PC-3 (cell line): ENCODE results near the gene KAT2B. TPM values are rescaled to one million over a fixed set of nuclear protein-coding genes. Genes with fewer than 3 reads are reported as not detected.

ENCODE experiments used
- ATAC-seq: fragments of 200-7000 bp; cut with Tn5 transposase; 2 replicates; pipeline ENCODE4 v1.9.1; 2020; ENCODE audit warnings: mild to moderate bottlenecking, moderate library complexity
- BruUV-seq: library from RNA; stranded (reverse); fragments of 400-500 nt; replicated peaks from 2 replicates; lab custom pipeline; 2021; lab: Mats Ljungman, UMichigan
- CTCF ChIA-PET: fragments of 300-600 bp; sonication (Branson Sonifier 250); formaldehyde crosslinking; loops from one replicate; lab custom pipeline; 2022; ENCODE audit warnings: antibody characterized with exemption; lab: Charles Lee
- POLR2A ChIA-PET: fragments of 300-600 bp; sonication (Branson Sonifier 250); formaldehyde crosslinking; loops from one replicate; lab custom pipeline; 2022; ENCODE audit warnings: antibody characterized with exemption; ENCODE audit not compliant: unreplicated experiment; lab: Charles Lee
- DNase-seq: peaks from one replicate; pipeline ENCODE4 v3.0.0-alpha.2; 2015
- H2AFZ ChIP-seq: fragments of 300-600 bp; sonication (generic); 2 replicates; pipeline ENCODE4 v1.6.0; 2016; ENCODE audit warnings: antibody characterized with exemption, low read length
- H3F3A ChIP-seq: fragments of 300-600 bp; sonication (generic); one replicate; pipeline ENCODE4 v1.6.0; 2017; ENCODE audit warnings: antibody characterized with exemption, low read length, control low read depth, mild to moderate bottlenecking; ENCODE audit not compliant: unreplicated experiment
- H3K27ac ChIP-seq: fragments of 300-600 bp; sonication (generic); 2 replicates; pipeline ENCODE4 v1.5.1; 2016; ENCODE audit warnings: mild to moderate bottlenecking, low read length
- H3K27me3 ChIP-seq: fragments of 300-600 bp; sonication (generic); 2 replicates; pipeline ENCODE4 v1.6.1; 2016; ENCODE audit warnings: low read length, mixed read lengths
- H3K36me3 ChIP-seq: fragments of 300-600 bp; sonication (generic); 2 replicates; pipeline ENCODE4 v1.6.1; 2016; ENCODE audit warnings: low read depth, mixed run types, low read length, mixed read lengths
- H3K4me1 ChIP-seq: fragments of 300-600 bp; sonication (generic); 2 replicates; pipeline ENCODE4 v1.5.1; 2016; ENCODE audit warnings: low read length; ENCODE audit not compliant: insufficient read depth
- H3K4me2 ChIP-seq: fragments of 300-600 bp; sonication (generic); 2 replicates; pipeline ENCODE4 v1.6.0; 2016; ENCODE audit warnings: low read length
- H3K4me3 ChIP-seq: fragments of 300-600 bp; sonication (generic); 2 replicates; pipeline ENCODE4 v1.5.1; 2016; ENCODE audit warnings: mild to moderate bottlenecking, low read length, mixed read lengths
- H3K79me2 ChIP-seq: fragments of 300-600 bp; sonication (generic); 2 replicates; pipeline ENCODE4 v1.6.1; 2017; ENCODE audit warnings: low read length, mixed read lengths
- H3K9ac ChIP-seq: fragments of 300-600 bp; sonication (generic); 2 replicates; pipeline ENCODE4 v1.6.0; 2016; ENCODE audit warnings: mild to moderate bottlenecking, low read length
- H3K9me2 ChIP-seq: fragments of 300-600 bp; sonication (generic); replicated peaks from 2 replicates; pipeline ENCODE4 v1.6.1; 2016; ENCODE audit warnings: mixed run types, low read length, mixed read lengths
- H3K9me3 ChIP-seq: fragments of 300-600 bp; sonication (generic); 2 replicates; pipeline ENCODE4 v1.6.1; 2016; ENCODE audit warnings: low read length, mixed read lengths
- H4K20me1 ChIP-seq: fragments of 300-600 bp; sonication (generic); 2 replicates; pipeline ENCODE4 v1.6.1; 2016; ENCODE audit warnings: low read length, mixed read lengths
- CTCF ChIP-seq: fragments of 300-600 bp; sonication (generic); conservative IDR thresholded peaks from 2 replicates; pipeline ENCODE4 v1.5.1; 2017; ENCODE audit warnings: antibody characterized with exemption, low read depth, mild to moderate bottlenecking, low read length
- EZH2 ChIP-seq: fragments of 300-600 bp; sonication (generic); IDR thresholded peaks from one replicate; pipeline ENCODE4 v1.6.1; 2017; ENCODE audit warnings: antibody characterized with exemption, mild to moderate bottlenecking, low read length; ENCODE audit not compliant: unreplicated experiment
- EZH2phosphoT487 ChIP-seq: fragments of 300-600 bp; sonication (generic); IDR thresholded peaks from 2 replicates; pipeline ENCODE4 v1.6.1; 2018; ENCODE audit warnings: mild to moderate bottlenecking, antibody characterized with exemption, low read length, borderline replicate concordance
- intact Hi-C: fragments of 100-400 bp; cut with micrococcal nuclease; formaldehyde crosslinking; loops from 2 replicates; pipeline ENCODE4 v1.9.0; 2023
- total RNA-seq: library from RNA; depleted of rRNA; stranded (reverse); fragments of >200 nt; gene quantifications from 2 replicates; pipeline ENCODE4 v1.2.3, GENCODE V29; 2014

Gene KAT2B
- total RNA-seq, 1 experiment from 2014 or later = 11.9 TPM

DNA sequence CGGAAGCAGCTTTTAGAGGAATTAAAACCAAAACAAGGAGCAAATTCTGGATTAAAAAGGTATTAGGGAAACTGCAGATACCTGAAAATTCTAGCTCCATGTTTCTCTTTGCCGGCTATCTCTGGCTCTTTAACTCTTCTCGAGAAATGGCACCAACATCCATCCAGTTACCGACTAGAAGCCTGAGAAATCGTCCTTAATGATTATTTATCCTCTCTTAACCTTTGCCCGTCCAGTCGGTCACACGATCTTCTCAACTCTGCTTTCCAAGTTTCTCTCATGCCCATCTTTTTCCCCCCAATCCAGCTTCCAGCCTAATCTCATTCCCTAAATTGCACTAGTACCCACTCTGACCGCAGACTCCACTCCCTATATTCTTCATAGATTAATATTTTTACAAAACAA lies 146.4 kb downstream of the KAT2B start:
- Histone ChIP-seq H3K4me3 (peak overlapping the region; percentile 89), H3K9me3 (no peaks in the 10 kb centered on the region), H2AFZ (peak overlapping the region; percentile 90), H3K27ac (peak overlapping the region; percentile 66), H3F3A (no peaks in the 10 kb centered on the region), H3K79me2 (peaks cover 34% of the 10 kb centered on the region), H3K36me3 (peaks cover 9% of the 10 kb centered on the region), H3K9me2 (no peaks in the 10 kb centered on the region), H3K4me2 (peak overlapping the region; percentile 93), H3K27me3 (no peaks in the 10 kb centered on the region), H4K20me1 (no peaks in the 10 kb centered on the region), H3K4me1 (peaks cover 16% of the 10 kb centered on the region), H3K9ac (peak overlapping the region; percentile 76)
- intact Hi-C loops = loop anchor here (1.0 to 2.0 kb wide), 5 partner anchors 77 to 298 kb away; partner anchors contain the start of gene RAB5A
- TF ChIP-seq EZH2phosphoT487 (no peak), EZH2 (no peak), CTCF (no peak)
- POLR2A ChIA-PET = interaction anchor here (0.6 kb wide), 1 partner anchor 214 kb away, joined by 7 read pairs; no protein-coding TSS in a partner anchor
- DNase-seq (no peak), ATAC-seq (peak; percentile 1; the same call in 1 of the 2 replicates)
- CTCF ChIA-PET = interaction anchor here (0.7 to 1.2 kb wide), 3 partner anchors 145 to 475 kb away, joined by 3 to 5 read pairs (median 3); partner anchors contain the start of gene KAT2B
- BruUV-seq = TSS peak; percentile 95

- BruUV-seq = no TSS peak
- no peak overlapping the region for H3K4me2 ChIP-seq
- TF ChIP-seq EZH2phosphoT487 (no peak), CTCF (peak; percentile 16; the same call in 1 of the 2 replicates), EZH2 (no peak)
These were observed 150.7 kb downstream of the KAT2B start for GRCh38 chr3:20190991-20191390.

DNA sequence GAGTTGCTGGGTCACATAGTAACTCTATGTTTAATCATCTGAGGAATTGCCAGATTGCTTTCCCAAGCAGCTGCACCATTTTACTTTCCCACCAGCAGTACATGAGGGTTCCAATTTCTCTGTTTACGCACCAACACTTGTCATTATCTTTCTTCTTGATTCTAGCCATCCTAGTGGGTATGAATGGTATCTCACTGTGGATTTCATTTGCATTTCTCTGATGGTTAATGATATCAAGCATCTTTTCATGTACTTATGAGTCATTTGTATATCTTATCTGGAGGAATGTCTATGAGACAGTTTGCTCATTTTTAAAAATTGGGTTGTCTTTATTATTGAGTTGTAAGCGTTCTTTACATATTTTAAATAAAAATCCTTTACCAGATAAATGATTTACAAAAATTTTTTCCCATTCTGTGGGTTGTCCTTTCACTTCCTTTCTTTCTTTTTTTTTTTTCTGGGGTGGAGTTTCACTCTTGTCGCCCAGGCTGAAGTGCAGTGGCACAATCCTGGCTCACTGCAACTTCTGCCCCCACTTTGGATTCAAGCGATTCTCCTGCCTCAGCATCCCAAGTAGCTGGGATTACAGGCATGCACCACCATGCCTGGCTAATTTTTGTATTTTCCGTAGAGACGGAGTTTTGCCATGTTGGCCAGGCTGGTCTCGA lies 154.7 kb downstream of the KAT2B start:
- Histone ChIP-seq H3K9me2 (no peaks in the 10 kb centered on the region), H3K4me2 (no peak overlapping the region), H4K20me1 (no peaks in the 10 kb centered on the region), H3K27me3 (no peaks in the 10 kb centered on the region), H3K79me2 (no peaks in the 10 kb centered on the region), H2AFZ (no peak overlapping the region), H3K27ac (no peak overlapping the region), H3K4me1 (peaks cover 8% of the 10 kb centered on the region), H3K9me3 (no peaks in the 10 kb centered on the region), H3K4me3 (no peak overlapping the region), H3K36me3 (no peaks in the 10 kb centered on the region), H3F3A (no peaks in the 10 kb centered on the region), H3K9ac (no peak overlapping the region)
- ChIA-PET POLR2A (no interaction called here), CTCF (no interaction called here)
- intact Hi-C loops = no loop called here
- ATAC-seq (no peak), DNase-seq (no peak)
- no TSS peak for BruUV-seq
- TF ChIP-seq EZH2phosphoT487 (no peak), CTCF (no peak), EZH2 (no peak)

More at GRCh38 chr3:20190991-20191390, 150.7 kb downstream of the KAT2B start:
- Histone ChIP-seq H3K9ac (no peak overlapping the region), H3F3A (no peaks in the 10 kb centered on the region), H3K27ac (no peak overlapping the region), H2AFZ (no peak overlapping the region), H3K4me3 (no peak overlapping the region), H4K20me1 (no peaks in the 10 kb centered on the region), H3K9me2 (no peaks in the 10 kb centered on the region), H3K4me1 (peaks cover 8% of the 10 kb centered on the region; the same call in 1 of the 2 replicates), H3K79me2 (no peaks in the 10 kb centered on the region), H3K9me3 (no peaks in the 10 kb centered on the region), H3K27me3 (no peaks in the 10 kb centered on the region), H3K36me3 (no peaks in the 10 kb centered on the region)
- intact Hi-C loops = no loop called here
- CTCF ChIA-PET = no interaction called here
- POLR2A ChIA-PET = no interaction called here
- DNase-seq (peak; percentile 10), ATAC-seq (no peak)
